NCI-H1436 treated with DMSO at 0.1 percent for 48 hours (cell line): ENCODE measurements around the gene AJM1.
"Not testable (repeated sequence)": the region's sequence is repeated elsewhere in the genome, so short reads cannot be mapped to it uniquely, and the experiment has no call there.

ENCODE experiments used
- DNase-seq: peaks from one replicate; lab custom pipeline; 2025; lab: John Stamatoyannopoulos, UW

Gene AJM1

DNA sequence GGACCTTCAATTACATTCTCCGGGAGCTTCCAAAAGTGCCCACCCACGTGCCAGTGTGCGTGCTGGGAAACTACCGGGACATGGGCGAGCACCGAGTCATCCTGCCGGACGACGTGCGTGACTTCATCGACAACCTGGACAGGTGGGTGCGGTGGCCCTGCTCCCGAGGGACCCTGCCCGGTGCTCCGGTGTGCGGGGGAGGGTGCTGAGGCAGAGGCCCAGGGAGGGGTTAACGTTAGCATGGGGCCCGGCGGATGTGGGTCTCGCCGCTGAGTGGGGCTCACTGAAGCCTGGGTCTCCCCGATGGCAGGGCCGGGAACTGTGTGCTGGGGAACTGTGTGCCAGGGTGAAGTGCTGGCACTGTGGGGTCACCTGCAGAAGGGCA, 10.6 kb upstream of the AJM1 start:
- no peak for DNase-seq

DNA sequence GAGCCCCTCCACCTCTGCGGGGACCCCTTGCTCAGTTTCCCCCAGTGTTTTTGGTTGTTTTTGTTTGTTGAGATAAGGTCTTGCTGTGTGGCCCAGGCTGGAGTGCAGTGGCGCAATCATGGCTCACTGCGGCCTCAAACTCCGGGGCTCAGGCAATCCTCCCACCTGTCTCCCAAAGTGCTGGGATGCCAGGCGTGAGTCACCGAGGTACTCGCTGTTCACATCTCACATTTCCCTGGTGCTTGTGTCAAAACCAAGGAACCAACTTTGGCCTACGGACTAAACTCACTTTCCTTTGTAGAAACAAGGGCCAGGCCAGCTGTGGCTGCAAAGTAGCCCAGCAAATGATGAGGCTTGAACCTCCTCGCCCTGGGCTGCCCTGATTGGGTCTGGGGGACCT, 9.7 kb upstream of the AJM1 start:
- DNase-seq, result no peak

DNA sequence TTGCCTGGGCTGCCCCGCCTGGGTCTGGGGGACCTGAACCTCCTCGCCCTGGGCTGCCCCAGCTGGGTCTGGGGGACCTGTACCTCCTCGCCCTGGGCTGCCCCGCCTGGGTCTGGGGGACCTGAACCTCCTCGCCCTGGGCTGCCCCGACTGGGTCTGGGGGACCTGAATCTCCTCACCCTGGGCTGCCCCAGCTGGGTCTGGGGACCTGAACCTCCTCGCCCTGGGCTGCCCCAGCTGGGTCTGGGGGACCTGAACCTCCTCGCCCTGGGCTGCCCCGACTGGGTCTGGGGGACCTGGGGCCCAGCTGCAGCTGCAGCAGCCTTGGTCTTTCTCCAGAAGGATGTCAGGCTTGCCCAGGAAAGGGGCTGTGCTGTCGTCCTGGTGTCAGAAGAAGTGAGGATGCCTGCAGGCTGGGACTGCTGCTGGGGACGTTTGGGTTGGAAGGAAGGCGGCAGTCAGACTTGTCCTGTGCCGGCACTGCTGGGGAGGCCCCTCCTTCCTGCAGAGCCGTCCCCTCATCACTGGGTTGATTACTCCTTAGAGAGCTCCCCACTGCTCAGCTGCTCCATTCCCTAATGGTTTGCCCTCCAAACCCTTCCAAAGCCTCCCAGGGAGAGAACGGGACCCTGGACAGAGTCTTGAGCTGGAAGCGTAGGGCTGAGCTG, 8.8 kb upstream of the AJM1 start:
- DNase-seq, result not testable (repeated sequence)

DNA sequence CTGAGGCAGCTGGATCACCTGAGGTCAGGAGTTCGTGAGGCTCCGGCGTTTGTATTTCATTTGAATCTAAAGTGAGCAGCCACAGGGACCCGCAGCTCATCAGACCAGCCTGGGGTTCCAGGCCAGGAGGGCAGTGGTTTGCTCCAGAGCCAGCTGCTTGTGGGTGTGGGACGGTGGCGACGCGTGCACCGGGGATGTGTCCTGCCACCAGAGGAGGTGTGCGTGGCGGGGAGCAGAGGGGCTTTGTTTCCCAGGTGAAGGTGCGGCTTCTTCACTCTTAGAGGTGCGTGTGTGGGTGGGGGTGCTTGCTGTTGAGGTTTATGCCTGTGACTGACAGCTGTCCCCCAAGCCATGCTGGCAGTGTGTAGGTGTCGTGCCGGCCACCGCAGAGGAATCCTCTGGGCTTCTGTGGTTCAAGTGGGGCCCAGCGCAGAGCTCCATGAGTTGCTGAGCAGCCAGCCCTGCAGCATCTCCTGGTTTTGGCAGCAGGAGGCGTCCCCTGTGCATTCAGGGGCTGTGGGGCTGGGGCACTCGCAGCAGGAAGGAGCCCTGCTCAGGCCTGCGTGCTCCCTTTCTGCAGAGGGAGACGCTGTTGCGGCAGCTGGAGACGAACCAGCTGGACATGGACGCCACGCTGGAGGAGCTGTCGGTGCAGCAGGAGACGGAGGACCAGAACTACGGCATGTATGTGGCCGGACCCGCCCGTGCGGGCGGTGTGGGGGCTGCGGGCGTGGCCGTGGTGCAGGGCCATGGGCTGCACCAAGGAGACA, 6.9 kb upstream of the AJM1 start:
- no peak for DNase-seq

DNA sequence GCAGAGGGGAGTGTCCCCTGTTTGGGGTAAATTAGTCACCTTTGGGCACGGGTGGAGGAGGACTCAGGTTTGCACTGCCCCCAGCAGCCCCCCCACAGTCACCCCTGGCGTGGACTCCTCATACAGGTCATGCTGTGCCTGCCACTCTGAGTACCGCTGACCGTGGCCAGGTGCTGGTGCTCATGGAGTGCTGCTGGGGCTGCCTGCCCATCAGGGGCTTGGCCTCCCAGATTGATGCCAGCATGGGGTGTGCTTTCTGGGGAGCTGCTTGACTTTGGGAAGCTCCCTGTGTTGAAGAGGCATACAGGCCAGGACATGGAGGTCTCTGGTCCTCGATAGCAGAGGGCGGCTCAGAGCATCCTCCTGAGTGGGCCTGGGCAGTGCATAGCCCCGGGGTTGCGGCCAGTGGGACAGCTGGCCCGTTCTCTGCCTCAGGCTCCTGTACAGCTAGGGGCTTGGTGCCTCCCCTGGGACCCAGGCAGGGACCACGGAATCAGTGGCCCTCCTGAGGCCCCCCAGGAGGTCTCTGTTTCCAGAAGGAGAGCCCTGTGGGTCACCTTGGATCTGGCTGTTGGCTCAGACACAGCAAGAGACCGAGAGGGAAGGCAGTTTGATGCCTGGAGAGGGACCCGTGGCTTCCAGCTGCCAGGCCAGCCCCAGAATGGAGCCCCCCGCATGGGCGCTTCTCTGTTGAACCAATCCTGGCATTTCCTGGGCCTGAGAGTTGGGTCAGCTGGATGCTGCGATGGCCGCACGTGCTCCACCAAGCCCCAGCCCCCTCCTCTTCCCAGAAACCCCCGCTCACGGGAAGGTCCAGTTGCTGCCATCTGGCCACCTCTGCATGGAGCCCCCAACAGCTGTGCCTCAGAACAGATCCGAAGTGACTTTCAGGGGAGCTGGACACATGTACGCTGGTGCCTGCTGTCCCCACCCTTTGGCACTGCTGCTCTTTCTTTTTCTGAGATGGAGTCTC, 6.1 kb upstream of the AJM1 start:
- DNase-seq, result no peak

DNA sequence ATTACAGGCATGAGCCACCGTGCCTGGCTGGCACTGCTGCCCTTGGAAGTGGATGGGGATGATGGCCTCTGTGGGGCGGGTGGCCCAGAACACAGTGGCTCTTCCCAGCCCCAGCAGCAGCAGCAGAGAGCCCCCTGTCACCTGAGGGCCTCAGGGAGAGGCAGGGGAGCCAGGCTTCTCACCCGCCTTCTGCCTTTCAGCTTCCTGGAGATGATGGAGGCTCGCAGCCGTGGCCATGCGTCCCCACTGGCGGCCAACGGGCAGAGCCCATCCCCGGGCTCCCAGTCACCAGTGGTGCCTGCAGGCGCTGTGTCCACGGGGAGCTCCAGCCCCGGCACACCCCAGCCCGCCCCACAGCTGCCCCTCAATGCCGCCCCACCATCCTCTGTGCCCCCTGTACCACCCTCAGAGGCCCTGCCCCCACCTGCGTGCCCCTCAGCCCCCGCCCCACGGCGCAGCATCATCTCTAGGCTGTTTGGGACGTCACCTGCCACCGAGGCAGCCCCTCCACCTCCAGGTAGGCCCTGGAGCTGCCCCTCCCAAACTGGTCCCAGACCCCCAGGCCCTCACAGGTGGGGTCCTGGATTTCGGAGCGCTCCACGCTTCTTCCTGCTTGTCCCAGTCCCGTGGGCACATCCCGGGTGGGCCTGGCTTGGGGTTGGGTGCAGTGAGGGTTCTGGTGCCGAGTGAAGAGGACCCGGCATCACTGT, 5.0 kb upstream of the AJM1 start:
- no peak for DNase-seq

DNA sequence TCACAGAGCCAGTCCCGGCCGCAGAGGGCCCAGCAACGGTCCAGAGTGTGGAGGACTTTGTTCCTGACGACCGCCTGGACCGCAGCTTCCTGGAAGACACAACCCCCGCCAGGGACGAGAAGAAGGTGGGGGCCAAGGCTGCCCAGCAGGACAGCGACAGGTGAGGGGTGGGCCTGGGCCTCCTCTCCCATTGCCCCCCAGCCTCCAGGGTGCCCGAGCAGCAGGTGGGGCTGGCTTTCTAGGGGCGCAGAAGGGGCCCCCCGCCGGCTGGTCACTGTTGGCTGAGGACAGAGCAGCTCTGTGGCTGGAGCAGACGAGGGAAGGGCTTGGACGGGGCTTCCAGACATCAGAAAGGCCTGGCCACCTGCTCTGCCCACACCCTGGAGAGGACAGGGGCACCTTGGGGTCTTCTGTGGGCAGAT, 4.4 kb upstream of the AJM1 start:
- DNase-seq, result not testable (repeated sequence)

DNA sequence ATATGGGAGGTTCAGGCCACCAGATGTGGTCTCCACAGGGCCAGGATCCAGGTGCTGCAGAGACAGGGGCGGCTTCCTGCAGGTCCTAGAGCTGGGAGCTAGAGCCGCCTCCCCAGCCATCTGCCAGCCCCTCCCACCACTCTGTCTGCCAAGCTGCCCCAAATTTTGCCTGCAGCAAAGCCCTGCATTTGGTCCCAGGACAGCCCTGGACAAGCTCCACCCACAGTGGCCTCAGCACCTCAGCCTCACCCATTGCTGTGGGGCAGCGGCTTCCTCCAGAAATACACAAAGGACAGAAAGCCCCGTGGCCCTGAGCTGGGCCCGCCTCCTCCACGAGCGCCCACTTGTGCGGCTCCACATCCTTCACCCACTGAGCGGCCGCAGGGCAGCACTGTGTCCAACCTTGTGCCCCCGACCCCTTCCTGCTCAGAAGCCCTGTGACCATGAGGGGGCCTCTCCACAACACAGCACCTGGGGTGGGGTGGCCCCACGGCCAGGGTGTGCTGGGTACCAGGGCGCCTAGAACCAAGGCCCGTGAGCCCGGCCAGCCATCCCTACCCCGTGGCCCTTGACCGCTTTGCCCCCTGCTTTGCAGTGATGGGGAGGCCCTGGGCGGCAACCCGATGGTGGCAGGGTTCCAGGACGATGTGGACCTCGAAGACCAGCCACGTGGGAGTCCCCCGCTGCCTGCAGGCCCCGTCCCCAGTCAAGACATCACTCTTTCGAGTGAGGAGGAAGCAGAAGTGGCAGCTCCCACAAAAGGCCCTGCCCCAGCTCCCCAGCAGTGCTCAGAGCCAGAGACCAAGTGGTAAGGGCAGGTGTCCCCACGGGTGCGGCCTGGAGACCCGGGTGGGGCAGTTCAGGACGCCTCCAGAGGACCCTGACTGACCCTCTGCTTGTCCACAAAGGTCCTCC, 3.7 kb upstream of the AJM1 start:
- no peak for DNase-seq

DNA sequence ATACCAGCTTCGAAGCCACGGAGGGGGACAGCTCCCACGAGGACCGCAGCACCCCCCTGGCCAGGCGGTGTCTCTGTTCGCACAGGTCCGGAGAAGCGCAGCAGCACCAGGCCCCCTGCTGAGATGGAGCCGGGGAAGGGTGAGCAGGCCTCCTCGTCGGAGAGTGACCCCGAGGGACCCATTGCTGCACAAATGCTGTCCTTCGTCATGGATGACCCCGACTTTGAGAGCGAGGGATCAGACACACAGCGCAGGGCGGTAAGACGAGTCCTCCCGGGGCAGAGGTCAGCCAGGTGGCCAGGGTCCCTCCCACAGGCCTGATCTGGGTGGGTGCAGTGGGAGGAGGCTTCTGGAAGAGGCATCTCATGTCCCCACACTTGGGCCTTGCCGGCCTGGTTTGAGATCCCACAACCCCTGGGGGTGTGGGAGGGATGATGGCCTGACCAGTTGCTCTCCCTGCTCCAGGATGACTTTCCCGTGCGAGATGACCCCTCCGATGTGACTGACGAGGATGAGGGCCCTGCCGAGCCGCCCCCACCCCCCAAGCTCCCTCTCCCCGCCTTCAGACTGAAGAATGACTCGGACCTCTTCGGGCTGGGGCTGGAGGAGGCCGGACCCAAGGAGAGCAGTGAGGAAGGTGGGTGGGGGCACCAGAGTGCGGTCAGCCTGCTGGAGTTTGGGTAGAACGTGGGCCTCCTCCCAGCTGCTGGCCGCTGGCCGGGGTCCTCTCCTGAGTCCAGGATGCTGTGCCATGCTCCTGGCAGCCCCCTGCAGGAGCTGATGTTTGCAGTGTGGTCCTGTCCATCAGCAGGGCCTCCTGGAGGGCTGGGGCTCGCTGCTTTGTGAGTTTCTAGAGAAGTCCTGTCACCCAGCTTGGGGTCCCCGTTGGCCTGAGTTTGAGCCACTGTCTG, 2.8 kb upstream of the AJM1 start:
- no peak for DNase-seq

DNA sequence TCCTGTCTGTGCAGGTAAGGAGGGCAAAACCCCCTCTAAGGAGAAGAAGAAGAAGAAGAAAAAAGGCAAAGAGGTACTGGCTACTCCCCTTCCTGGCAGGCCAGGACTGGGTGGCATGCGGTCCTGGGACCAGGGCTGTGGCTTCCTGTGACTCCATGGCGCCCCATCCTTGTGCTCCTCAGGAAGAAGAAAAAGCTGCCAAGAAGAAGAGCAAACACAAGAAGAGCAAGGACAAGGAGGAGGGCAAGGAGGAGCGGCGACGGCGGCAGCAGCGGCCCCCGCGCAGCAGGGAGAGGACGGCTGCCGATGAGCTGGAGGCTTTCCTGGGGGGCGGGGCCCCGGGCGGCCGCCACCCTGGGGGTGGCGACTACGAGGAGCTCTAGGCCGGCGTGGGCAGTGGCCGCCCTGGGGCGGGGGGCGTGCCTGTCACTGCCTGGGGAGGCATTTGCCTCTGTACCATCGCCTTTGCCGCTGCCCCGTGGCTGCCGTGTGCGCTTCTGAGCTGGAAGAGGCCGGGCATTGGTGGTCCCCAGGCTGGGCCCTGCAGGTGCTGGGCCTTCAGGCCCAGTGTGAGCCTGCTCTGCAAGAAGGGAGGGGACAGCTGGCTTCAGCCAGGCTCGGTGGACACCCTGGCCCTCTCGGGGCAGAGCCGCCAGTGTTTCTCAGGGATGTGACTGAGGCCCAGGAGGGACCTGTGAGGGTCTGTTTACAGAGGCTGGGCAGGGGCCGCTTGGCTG, 2.0 kb upstream of the AJM1 start:
- DNase-seq, result no peak

DNA sequence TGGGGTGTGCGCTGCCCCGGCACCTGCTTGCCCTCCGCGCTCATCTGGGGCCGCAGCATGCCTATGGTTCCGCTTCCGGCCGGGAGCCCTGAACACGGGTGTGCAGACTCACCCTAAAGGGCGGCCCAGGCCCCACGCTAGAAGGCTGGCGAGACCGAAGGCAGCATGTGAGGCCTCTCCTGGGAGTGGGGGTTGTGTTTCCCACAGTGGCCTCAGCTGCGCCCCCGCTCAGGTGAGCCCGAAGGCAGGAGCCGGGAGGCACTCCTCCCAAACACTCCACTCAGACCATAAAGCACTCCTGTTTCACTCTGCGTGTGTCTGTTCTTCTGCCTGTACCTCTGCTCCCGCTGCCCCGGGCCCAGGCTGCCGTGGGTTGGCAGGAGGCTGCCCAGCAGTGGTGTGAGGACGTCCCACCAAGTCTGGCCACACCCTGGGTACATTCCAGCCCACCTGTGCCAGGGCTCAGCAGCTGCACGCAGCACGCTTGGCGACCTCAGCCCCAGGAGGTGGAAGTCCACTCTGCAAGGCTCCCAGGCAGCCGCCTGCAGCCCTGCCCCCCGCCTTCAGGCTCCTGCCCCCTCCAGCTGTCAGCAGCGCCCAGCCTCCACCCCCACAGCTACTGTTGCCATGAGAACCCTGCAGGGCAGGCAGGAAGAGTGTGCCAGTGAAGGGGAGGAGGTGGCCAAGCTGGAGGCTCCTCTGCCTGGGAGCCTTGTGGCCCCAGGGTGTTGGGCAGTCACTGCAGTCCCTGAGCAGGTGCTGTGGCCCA, 1.2 kb upstream of the AJM1 start:
- no peak for DNase-seq

DNA sequence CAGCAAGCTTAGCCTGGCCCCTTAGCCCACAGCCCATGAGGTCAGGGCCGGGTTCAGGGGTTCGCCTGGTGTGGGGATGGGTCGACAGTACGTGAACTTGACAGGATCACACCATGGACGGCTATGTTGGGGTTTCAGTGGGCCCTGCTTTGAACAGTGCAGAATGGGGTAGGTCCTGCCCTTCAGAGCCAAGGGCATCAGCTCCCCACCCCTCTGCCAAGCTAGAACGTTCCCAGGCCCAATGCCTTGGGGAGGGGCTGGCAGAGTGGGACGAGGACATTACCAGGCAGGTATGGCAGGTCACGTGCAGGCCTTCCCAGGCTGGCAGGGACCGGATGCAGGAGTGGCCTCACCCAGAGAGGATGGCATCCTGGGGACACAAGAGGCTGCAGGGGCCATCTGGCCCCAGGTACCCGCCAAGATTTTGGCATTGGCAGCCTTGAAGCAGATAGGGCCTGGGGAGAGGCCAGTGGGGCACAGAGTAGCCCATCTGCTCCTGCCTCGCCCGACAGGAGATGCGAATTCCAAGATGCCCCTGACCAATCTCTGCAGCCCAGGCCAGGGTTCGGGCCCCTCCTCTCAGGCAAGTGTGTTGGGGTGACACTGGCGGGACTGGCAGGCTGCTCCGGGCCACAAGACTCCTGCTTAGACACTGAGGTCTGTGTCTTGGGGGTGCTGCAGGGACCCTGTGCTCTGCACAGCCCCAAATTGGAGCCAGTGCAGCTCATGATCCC, 465 bp upstream of the AJM1 start:
- DNase-seq, result not testable (repeated sequence)

DNA sequence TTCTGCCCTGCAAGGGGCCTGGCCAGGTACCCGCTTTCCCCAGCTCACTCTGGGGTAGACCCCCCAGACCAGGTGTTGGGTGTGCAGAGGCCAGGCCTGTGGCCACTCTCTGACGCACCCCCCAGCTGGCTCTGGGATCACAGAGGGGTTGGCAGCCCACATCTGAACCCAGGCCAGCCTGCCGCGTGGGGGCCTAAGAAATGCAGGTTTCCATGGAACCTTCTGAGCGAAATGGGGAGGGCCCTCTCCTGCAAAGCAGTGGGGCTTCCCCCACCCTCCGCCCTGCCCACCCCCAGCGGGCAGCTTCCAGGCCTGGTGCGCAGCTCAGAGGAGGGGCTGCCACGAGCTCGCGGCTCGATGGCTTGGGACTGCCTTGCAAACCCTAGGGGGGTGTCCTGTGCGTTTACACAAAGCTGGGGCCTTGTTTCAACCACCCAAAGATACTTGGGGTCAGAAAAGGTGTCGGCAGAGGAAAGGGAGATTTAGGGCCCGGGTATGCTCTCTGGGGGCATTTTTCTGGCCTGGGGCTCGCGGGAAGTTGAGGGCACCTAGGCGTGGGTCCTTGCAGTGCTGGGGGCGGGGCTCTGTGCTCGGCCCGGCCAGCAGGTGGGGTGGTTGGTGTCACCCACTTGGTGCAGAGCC, 1.0 kb downstream of the AJM1 start:
- DNase-seq, result not testable (repeated sequence)

DNA sequence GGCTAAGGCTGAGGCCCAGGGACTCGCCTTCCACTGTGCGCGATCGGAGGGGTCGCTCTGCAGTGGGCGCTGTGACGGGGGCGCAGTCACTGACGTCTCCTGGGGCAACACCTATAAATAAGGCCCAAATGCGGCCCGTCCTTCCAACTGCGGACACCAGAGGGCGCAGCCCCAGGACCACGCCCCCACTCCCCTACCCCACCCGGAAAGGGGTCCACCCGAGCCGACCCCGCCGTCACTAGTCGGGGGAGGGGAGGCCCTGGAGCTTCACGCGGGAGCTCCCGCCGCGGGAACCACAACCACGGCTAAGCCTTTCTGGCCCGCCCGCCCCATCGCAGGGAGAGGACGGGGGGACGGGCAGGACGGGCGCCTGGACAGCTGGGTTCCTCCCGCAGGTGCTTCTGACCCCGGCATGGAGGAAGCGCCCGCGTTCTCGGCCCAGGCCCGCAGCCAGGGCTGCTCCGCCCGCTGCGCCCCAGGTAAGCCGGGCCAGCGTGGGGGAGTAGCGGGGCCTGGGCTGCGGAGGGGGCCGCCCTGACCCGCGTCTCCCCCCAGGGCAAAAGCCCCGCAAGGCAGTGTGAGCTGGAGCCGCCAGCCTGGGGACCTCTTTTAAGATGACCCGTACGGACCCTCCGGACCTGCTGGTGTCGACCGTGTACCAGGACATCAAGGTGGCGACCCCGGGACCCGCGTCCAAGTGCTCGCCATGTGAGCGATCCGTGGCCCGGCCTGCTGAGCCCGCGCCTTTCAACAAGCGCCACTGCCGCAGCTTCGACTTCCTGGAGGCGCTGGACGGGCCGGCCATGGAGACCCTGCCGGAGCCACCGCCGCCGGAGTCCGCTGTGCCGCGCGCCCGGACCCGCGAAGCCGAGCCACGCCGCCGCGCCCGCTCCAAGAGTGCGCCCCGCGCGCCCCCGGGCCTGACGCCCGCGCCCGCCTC, 1.8 kb downstream of the AJM1 start:
- DNase-seq, result not testable (repeated sequence)

DNA sequence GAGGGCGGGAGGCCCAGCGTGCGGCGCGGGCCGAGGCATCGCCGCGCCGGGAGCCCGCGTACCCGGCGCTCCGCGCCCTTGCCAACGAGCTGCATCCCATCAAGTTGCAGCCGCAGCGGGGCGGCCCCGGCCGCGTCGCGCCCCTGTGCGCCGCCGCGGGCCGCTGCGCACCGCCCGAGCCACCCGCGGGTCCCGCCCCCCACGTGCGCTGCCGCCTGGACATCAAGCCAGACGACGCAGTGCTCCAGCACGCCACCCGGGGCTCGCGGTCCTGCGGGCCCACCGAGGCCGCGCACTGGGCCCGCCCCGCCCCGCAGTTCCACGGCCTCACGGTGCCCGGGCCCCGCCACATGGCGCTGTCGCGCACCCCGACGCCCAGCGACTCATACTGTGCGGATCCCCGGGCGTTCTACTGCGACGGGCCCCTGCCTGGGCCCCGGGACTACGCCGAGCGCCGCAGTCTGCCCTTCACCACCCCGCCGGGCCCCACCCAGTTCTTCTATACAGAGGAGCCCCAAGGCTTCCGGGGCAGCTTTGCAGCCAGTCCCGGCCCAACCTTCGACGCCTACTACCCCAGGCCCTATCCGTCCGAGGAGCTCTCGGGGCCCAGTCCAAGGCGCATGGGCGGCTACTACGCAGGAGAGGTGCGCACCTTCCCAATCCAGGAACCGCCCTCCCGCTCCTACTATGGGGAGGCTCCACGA, 2.6 kb downstream of the AJM1 start:
- DNase-seq, result no peak
